ENCODE data around the gene BRINP3.

BRINP3 gene

DNA sequence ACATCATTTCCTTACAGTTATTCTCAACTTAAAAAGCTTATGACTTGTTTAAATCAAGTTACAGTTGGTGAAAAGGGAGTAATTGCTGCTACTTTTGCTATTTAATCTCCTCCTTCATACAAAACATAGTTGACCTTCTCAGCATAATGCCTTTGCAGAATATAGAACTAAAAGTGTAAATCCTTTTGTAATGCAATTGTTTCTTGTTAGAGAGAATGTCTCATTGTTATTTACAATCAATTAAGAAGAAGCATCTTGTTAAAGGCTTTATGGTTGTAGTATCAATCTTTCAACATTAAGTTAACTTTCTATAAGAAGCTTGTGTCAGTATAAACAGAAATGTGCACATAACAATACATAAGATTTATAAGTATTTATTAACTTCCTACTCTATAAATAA, 360.7 kb downstream of the BRINP3 start:
- no peak for DNase-seq (ENCODE audit: low read depth in 2 of 2)

DNA sequence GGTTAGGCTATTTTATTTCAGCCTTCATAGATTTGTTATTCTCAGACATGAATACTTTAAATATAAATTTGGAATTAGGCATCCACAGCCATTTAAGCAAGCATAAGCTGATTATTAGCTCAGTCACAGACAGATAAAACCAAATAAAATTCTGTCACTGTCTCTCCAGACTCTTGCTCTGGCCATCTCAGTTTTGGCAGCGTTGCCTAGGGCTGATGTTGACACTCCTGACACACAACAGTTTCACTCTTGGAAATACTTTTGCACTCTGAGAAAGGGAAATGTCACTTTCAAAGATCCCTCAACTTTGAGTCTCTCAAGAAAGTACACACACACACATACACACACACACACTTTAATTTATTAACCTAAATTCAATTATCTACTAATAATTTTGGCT, 372.7 kb downstream of the BRINP3 start:
- no peak for DNase-seq (ENCODE audit: low read depth in 2 of 2)

DNA sequence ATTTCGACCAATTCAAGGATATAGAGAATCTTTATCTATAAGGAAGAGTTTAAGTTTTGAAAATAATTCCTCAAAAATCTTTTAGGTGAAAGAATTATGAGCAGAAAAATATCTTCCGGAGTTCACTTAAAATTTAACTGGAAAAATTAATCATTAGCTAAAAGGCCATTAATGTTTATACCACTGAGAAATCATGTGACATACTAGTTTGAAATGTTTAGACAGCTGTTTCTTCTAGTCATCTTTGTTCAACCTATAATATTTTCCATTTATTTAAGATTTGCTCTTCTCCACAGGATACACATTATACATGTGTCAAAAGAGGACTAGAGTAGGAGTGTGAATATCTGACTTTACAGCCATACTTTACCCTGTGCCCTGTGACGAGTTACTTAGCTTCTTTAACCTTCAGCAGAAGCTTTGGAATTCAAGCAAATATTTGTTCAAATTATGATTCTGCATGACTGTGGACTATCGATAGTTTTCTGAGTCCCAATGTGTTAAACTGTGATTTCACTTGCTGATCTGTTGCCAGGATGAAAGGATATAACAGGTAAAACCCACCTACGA, 374.8 kb downstream of the BRINP3 start:
- DNase-seq (ENCODE audit: low read depth in 2 of 2), result no peak

DNA sequence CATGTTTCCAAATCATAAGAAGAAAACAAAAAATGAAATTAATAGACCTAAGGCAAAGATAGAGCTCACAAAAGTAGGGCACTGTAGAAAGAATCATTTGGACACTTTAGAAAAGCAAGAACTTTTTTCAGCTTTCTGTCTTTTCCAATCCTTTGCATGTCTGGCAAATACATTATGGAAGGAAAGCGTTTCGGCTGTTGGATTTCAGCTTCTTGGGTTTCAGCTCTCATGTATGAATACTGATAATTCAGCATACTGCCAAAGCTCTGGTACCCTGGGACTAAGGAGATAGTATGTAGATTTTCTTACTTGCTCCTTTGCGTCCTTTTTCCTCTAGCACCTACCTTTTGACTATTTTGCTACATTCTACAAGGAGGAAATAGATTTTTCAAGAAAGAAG, 375.9 kb downstream of the BRINP3 start:
- DNase-seq (ENCODE audit: low read depth in 2 of 2), result no peak

DNA sequence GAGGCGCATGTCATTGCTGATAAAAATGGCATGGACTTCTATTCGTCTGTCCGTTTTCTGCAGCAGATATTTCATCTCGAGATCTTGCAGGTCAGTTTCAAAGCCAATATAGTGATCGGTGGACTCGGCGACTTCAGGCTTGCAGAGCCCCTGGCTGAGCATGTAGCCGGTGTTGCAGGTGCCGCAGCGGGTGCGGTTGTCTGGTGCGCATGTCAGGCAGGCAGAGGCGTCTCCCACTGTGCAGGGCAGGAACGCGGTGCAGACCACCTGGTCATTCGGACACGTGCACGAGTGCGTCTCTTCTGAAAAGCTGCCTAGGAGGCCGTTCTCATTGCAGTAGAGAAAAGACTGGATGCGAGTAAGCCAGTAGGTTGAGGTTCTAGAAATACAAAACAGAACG, 378.9 kb downstream of the BRINP3 start:
- no peak for DNase-seq (ENCODE audit: low read depth in 2 of 2)

DNA sequence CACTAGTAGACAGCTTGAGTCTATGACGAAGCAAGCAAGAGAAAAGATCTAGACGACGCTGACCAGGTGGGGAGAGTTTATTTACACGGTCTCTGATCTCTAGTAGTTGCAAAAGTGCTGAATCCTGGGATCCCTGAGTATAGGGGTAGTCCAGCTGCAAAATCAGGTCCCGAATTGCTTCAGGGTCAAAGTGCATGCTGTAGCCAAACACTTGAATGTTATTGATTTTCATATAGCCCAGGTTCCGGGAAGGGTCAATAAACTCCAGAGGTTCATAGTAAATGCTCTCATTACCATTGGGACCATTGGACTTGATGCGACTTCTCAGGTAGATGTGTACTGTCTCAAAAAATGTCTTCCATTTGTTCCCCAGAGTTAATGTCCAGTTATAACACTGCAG, 379.6 kb downstream of the BRINP3 start:
- DNase-seq (ENCODE audit: low read depth in 2 of 2), result no peak

DNA sequence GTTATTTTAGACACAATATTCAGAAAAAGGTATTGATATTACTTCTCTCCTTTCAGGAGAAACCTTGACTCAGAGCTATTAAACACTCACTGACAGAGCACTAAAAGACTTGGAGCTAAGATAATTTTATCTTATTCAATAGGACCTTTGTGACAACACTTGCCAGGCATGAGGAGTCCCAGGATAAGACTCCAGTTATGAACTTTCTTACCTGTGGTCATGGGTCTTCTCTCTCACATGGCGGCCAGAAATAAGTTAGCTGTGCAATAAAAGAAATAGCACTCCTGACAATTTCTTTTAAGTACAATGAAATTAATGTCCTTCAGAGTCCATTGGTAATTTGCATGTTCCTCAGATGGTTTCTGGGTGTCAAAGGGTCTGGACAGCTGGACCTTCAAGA, 382.1 kb downstream of the BRINP3 start:
- no peak for DNase-seq (ENCODE audit: low read depth in 2 of 2)

DNA sequence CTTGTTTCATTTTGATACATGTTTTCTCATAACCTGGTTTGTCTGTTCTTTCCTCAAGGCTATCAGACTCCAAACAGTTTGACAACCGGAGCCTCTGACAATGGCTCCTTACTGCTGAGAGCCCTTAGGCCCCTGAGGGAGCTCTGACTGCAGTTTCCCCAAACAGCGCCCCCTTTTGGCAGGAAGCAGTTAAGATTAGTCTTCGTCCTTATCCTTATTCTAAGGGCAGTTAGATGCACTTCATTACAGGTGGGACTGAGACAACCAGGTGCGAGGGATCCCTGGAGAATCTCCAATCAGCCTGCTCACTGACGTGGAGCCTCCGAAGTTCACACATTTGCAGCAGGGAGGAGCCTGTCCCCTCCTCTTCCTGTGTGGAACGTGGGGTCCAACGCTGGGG, 393.1 kb downstream of the BRINP3 start:
- no peak for DNase-seq (ENCODE audit: low read depth in 2 of 2)

DNA sequence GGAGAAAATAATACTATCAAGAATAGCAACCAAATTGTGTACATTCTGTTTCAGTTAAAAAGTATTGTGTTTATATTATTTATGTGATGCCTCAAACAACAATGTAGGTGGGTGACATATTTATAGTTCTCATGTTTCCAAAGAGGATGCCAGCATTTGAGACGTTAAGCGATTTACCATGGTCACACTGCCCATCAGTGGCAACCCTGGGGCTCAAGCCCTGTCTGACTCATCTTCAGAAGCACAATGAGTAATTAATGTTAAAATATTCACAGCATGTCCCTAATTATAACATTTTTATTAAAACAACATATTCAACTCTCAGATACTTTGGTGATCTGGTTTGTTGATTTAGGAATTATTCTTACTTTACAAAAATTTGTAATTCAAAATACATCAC, 409.4 kb downstream of the BRINP3 start:
- DNase-seq (ENCODE audit: low read depth in 2 of 2), result no peak

DNA sequence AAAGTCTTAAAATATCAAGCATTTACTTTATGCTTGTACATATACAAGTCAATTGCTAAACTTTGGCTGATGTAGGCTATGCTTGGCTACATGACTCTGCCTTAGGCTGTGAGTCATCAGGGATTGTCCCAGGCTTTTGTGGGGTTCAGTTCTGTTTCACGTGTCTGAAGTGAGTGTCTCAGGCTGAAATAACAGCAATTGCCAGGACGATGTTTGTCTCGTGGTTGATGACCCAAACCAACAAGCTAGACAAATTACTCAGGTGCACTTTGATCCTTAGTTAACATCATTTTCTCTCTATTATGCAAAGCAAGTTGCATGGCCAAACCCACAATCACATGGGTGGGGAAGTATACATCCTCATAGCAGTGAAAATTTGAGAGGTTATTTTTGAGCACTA, 410.1 kb downstream of the BRINP3 start:
- DNase-seq (ENCODE audit: low read depth in 2 of 2), result no peak

DNA sequence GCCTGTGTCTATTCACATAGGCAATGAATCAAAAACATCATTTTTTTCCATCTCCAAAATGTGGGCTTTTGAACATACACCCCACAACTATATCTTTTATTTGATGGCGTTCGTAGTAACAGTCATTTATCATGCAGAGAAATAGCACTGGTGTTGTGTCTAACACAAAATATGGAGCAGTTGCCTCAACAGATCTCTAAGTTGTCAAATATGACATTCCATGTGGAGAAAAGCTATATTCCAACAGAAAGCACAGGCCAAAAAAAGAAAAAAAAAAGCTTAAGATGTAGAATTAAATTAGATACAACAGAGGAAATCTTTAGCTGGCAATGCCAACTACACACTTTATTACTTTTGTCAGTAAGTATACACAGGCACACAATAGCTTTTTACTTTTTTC, 411.7 kb downstream of the BRINP3 start:
- no peak for DNase-seq (ENCODE audit: low read depth in 2 of 2)

DNA sequence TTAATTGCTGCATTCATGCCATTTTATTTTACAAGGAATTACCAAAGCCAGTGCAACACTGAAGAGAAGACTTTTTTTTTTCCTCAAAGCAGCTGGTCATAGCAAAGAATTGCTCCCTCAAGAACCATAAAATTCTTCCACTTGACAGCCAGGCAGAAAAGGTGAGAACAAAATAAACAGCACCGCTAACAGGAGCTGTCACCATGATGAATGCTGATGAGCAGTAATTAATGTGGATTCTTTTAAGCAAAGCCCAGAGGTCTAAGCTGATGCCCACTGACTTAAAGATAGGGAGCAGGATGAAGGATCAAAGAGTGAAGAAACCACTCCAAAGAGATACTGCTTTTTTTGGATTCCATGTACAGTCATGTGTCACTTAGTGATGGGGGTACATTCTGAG, 428.4 kb downstream of the BRINP3 start:
- DNase-seq (ENCODE audit: low read depth in 2 of 2), result no peak
